ENCODE data around the gene NCKAP5. TPM values are rescaled to one million over a fixed set of nuclear protein-coding genes. Genes with fewer than 3 reads are reported as not detected.

The NCKAP5 gene
- total and polyA plus RNA-seq, 2 of the 13 experiments (the other 11 are each of a cell fraction or from before 2014, with no cell fraction given): 0.01 TPM; not detected in 1

- TF ChIP-seq MLXIP (CRISPR knock-in tag; IDR thresholded peaks at IDR 0.05; ENCODE audit: borderline replicate concordance): no peak
Measured at GRCh38 chr2:133432778-133433177, 135.5 kb downstream of the NCKAP5 start (continued).

DNA sequence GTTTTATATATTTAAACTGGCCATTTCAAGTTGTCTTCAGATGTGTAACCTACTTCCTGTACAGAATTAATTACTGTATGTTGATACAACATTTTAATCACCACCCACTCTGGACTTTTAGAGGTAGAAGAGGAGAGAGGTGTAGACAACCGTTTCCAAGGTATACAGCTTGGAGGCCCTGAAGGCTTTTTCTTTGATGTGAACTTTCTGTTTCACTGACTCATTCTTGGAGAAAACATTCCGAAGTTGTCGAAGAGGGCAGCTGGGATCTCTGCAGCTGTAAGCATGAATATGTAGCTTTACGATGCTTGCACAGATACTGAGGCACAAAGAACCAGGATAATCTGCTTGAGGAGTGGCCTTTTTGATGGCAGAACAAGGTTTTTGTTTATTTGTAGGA, 137.0 kb downstream of the NCKAP5 start:
- no peaks in the 10 kb centered on the region for H3K9me3 ChIP-seq (ENCODE audit: low read length)
- no peak overlapping the region for H3K4me3 ChIP-seq (replicated peaks in 1 of 3; ENCODE audit: insufficient read depth in 1 of 3, low read depth in 2 of 3, low read length in 3 of 3)
- no peak overlapping the region for H3K9ac ChIP-seq (ENCODE audit: insufficient read depth, low read depth, low read length)
- H2AFZ ChIP-seq (ENCODE audit: low read length): no peak overlapping the region
- no peaks in the 10 kb centered on the region for H4K20me1 ChIP-seq (ENCODE audit: insufficient read depth, low read length)
- in situ Hi-C loops (cut with HindIII; ENCODE audit: extremely low pct_ligation_motif_present, low pct_unique_long_range_greater_than_20kb) (no loop called here), intact Hi-C loops (cut with micrococcal nuclease; ENCODE audit: unreplicated experiment) (no loop called here)
- POLR2A ChIA-PET: no interaction called here
- no peak overlapping the region for H3K4me2 ChIP-seq (ENCODE audit: low read depth, low read length)
- no peak overlapping the region for H3K27ac ChIP-seq (ENCODE audit: extremely low read length, insufficient read depth, low read length)
- no peak for ATAC-seq
- no peaks in the 10 kb centered on the region for H3K36me3 ChIP-seq (replicated peaks in 1 of 2; ENCODE audit: control insufficient read depth in 1 of 2, insufficient read depth in 2 of 2, low read length in 2 of 2)
- H3K79me2 ChIP-seq (ENCODE audit: insufficient read depth, low read length): no peaks in the 10 kb centered on the region
- WGBS (ENCODE audit: low lambda C conversion rate): 30% methylated on average over 4 of the region's 4 CpGs
- no peak for DNase-seq (ENCODE audit: low spot score)
- FAIRE-seq: no peak
- no peaks in the 10 kb centered on the region for H3K4me1 ChIP-seq (ENCODE audit: insufficient read depth, low read length)
- CTCF ChIA-PET (ENCODE audit: low intra/inter-chr PET ratio, low total read pairs): no interaction called here
- H3K27me3 ChIP-seq (ENCODE audit: control insufficient read depth in 1 of 2, insufficient read depth in 2 of 2, low read length in 2 of 2): no peaks in the 10 kb centered on the region
- BruUV-seq (replicated peaks): no TSS peak
- TF ChIP-seq, protein P1, sequence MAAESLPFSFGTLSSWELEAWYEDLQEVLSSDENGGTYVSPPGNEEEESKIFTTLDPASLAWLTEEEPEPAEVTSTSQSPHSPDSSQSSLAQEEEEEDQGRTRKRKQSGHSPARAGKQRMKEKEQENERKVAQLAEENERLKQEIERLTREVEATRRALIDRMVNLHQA (CRISPR knock-in tag; IDR thresholded peaks at IDR 0.05): no peak
- TF ChIP-seq ZBTB33 (CRISPR knock-in tag; IDR thresholded peaks at IDR 0.05) (no peak), ZNF333 (CRISPR knock-in tag; IDR thresholded peaks at IDR 0.05; ENCODE audit: borderline replicate concordance) (no peak), ZSCAN12 (CRISPR knock-in tag; IDR thresholded peaks at IDR 0.05) (no peak), REL (CRISPR knock-in tag; conservative IDR thresholded peaks at IDR 0.05) (no peak), ZNF318 (CRISPR knock-in tag; IDR thresholded peaks at IDR 0.05) (no peak), POGZ (CRISPR knock-in tag; IDR thresholded peaks at IDR 0.05) (no peak), MEIS2 (CRISPR knock-in tag; IDR thresholded peaks at IDR 0.05) (no peak), KAT7 (CRISPR knock-in tag; IDR thresholded peaks at IDR 0.05; ENCODE audit: borderline replicate concordance) (no peak)

All from HepG2 (cell line).